Tibial nerve (tissue), 3 donors: ENCODE data around the gene NOTCH2.

Experiments
- POLR2A ChIP-seq, 2 donors: fragments of 450-650 bp; IDR thresholded peaks; one replicate each; pipeline ENCODE4 v1.6.1; 2017; ENCODE audit warnings: antibody characterized with exemption in 2 of 2, mild to moderate bottlenecking in 2 of 2, moderate library complexity in 2 of 2
- TF ChIP-seq, protein P1 (sequence below), 5 experiments: fragments of 200-600 bp in 3 of 5; fragments of 450-650 bp in 2 of 5; sonication (generic) in 3 of 5; IDR thresholded peaks; one replicate each; pipeline ENCODE4 v1.5.1; 2016 to 2019; ENCODE audit warnings: antibody characterized with exemption in 5 of 5, mild to moderate bottlenecking in 3 of 5, moderate library complexity in 2 of 5

DNA sequence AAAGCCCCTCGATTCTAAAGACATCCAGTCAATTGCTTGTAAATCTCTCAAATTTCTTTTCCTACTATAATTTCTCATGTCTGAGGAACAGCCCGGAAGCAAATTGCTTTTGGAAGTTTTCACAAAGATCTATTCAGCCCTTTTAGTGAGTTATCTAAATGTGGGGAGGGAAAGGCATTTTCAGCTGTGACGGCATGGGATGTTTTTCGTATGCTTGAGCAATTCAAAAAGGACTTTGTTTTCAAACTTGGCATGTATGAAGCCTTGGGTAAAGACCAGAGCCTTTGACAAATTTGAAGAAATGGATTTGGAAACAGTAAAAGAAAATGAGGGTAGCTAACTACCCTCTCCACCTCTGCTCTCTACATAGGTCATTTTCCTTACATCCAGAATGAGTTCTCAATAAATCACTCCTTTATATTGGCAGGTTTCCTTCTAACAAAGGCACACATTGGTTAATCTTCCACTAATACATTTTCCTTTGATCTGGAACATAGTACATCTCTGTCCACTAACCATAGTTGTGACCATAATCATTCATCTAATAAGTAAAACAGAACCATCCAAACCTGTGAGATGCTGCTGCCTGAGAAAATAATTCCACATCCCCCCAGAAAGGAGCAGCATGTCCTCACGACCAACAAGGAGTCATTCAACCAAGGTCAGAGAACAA is 107.0 kb downstream of the NOTCH2 start:
- TF ChIP-seq, protein P1, sequence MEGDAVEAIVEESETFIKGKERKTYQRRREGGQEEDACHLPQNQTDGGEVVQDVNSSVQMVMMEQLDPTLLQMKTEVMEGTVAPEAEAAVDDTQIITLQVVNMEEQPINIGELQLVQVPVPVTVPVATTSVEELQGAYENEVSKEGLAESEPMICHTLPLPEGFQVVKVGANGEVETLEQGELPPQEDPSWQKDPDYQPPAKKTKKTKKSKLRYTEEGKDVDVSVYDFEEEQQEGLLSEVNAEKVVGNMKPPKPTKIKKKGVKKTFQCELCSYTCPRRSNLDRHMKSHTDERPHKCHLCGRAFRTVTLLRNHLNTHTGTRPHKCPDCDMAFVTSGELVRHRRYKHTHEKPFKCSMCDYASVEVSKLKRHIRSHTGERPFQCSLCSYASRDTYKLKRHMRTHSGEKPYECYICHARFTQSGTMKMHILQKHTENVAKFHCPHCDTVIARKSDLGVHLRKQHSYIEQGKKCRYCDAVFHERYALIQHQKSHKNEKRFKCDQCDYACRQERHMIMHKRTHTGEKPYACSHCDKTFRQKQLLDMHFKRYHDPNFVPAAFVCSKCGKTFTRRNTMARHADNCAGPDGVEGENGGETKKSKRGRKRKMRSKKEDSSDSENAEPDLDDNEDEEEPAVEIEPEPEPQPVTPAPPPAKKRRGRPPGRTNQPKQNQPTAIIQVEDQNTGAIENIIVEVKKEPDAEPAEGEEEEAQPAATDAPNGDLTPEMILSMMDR (IDR thresholded peaks at IDR 0.05): no peak
- no peak for TF ChIP-seq POLR2A (IDR thresholded peaks at IDR 0.05)
